NB4 (cell line): ENCODE measurements around the gene PPP1CA.

Experiments
- DNase-seq: peaks from one replicate; pipeline ENCODE4 v3.0.0; 2010; ENCODE audit warnings: low read depth
- H3K4me3 ChIP-seq: one replicate; pipeline ENCODE4 v1.5.1; 2011; ENCODE audit warnings: mild to moderate bottlenecking, low read depth, low read length, moderate library complexity
- CTCF ChIP-seq: IDR thresholded peaks from one replicate; pipeline ENCODE4 v1.5.1; 2012; ENCODE audit warnings: low read depth, low read length
- MYC ChIP-seq: IDR thresholded peaks from 2 replicates; pipeline ENCODE4 v1.6.1; 2011; ENCODE audit warnings: low read depth, low read length
- POLR2A ChIP-seq: IDR thresholded peaks from 2 replicates; pipeline ENCODE4 v1.6.1; 2011; ENCODE audit warnings: mild to moderate bottlenecking; ENCODE audit not compliant: insufficient read length; ENCODE audit errors: extremely low read depth
- TF ChIP-seq, protein P1 (sequence below): IDR thresholded peaks from 2 replicates; pipeline ENCODE4 v1.6.1; 2011; ENCODE audit warnings: low read depth, low read length

PPP1CA gene

DNA sequence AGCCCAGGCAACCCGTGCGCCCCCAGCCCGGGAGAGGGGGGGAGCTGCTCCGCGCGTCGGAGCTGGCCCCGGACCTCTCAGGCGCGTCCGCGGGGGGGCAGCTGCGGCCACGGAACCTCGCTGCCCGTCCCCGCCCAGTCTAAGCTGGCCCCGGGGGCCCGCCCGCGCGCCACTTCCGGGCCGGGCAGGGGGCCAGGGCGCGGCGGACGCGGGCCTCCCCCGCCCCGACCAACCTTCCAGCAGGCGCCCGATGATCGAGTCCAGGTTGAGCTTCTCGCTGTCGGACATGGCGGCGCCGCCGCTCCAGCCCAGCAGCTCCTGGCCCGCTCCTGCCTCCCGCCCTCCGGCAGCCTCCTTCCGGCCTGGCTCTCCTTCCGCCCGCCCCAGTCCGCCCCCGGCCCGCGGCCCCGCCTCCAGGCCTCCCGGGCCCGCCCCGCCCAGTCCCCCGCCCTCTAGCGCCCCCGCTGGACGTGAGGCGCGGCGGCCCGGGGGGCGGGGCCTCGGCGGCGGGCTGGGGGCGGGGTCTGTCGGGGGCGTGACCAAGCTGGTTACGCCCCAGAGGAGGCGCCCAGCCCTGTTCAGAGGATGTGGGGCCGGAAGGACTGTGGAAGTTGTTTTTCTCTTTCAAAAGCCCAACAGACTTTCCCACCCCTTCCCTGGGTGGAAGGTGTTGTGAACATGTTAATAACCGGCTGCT is at the start of gene PPP1CA:
TSS of gene PPP1CA (minus strand) at position 364 of the 697 bp plus-strand sequence. CDS start at position 288, 76 bp downstream.
- peak within 1 kb of the TSS; percentile 90 for H3K4me3 ChIP-seq
- peak; percentile 80 for TF ChIP-seq POLR2A
- TF ChIP-seq, protein P1, sequence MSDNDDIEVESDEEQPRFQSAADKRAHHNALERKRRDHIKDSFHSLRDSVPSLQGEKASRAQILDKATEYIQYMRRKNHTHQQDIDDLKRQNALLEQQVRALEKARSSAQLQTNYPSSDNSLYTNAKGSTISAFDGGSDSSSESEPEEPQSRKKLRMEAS, result peak; percentile 22
- TF ChIP-seq MYC, result peak; percentile 64; the same call in 1 of the 2 replicates
- no peak for TF ChIP-seq CTCF
- peak; percentile 93 for DNase-seq

- no peak for DNase-seq
- no peak overlapping the region for H3K4me3 ChIP-seq
- TF ChIP-seq CTCF, result no peak
- TF ChIP-seq MYC, result no peak
- TF ChIP-seq POLR2A, result no peak
- TF ChIP-seq, protein P1, result no peak
Observed at GRCh38 chr11:67450796-67451657, 49.4 kb upstream of the PPP1CA start.

- peak; percentile 51 for DNase-seq
- TF ChIP-seq, protein P1, result no peak
- TF ChIP-seq POLR2A (no peak), CTCF (no peak), MYC (no peak)
- no peak overlapping the region for H3K4me3 ChIP-seq
Observed at GRCh38 chr11:67449116-67449844, 47.6 kb upstream of the PPP1CA start.

DNA sequence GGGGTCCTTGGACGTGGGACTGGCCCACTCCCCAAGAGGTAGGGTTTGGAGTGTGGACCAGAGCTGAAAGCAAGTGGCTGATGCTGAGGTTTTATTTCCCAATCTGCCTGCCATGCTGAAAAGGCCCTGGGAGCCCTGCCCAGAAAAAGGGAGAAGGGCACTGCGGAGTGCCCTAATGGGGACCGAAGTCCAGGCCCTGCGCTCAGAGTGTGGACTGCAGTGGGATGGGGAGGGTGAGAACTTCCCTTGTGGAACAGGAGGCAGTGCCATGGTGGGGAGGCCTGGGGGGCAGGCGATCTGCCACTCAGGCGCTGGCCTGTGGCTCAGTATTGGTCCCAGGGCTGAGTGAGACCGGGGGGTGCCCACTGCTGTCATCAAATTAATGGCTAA is 46.6 kb upstream of the PPP1CA start:
- no peak for DNase-seq
- no peak for TF ChIP-seq POLR2A

DNA sequence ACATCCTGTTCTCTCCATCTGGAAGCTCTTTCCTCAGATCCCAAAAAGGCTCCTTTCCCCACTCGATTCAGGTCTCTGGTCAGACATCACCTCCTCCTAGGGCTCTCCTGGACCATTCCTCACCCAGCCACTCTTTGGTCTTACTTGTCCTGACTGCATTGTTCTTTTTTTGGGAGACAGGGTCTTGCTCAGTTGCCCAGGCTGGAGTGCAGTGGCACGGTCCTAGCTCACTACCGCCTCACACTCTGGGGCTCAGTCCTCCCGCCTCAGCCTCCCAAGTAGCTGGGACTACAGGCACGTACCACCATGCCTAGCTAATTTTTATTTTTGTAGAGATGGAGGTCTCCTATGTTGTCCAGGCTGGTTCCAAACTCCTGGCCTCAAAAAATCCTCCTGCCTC is 43.9 kb upstream of the PPP1CA start:
- no peak overlapping the region for H3K4me3 ChIP-seq
- TF ChIP-seq POLR2A, result peak; percentile 3
- no peak for TF ChIP-seq CTCF
- no peak for DNase-seq

More for the DNA sequence above, 46.6 kb upstream of the PPP1CA start:
- no peak overlapping the region for H3K4me3 ChIP-seq
